Stimulated activated CD8-positive, alpha-beta memory T cell treated with anti-CD3 and anti-CD28 coated beads, Interleukin-15, amount 100 ng/mL, for 48 hours (primary cell): Measurements from ENCODE around the gene INPP4B.
"Not testable (repeated sequence)": the region's sequence is repeated elsewhere in the genome, so short reads cannot be mapped to it uniquely, and the experiment has no call there.

Experiments used
- DNase-seq, 2 donors: peaks; one replicate each; pipeline ENCODE4 v3.0.0-alpha.2; 2020; ENCODE audit warnings: low read depth in 2 of 2

The INPP4B gene

DNA sequence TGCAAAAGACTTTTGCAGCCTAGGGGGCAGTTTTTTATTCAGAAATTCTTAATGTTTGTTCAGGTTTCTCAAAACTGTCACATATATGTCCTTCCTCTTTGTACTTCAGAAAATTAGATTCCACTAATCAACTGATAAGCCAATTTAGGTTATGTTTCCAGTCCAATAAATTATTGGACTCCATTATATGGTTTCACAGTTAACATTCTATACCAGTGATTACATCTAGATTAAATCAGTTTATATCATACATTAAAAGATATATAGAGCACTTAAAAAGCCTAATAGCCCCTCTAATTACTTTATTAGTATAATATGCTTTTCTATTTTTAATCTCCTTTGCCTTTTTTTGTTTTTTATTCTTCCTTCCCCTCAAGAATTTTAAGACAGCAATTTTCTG lies 434.1 kb downstream of the INPP4B start:
- no peak for DNase-seq

DNA sequence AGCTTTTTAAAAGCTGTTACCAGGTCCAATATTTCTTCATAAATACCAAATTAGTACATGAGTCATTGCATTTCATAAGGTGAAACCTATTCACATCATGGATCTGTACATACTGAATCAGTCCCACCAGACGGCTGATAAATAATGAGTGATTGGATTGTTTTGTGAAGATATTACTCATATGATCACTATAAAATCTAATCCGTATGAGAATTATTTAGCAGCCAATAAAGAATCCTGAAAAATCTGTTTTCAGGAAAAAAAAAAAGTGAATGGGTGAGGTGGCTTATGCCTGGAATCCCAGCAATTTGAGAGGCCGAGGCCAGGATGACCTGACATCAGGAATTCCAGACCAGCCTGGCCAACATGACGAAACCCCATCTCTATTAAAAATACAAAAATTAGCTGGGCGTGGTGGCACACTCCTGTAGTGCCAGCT lies 438.1 kb downstream of the INPP4B start:
- DNase-seq = no peak

DNA sequence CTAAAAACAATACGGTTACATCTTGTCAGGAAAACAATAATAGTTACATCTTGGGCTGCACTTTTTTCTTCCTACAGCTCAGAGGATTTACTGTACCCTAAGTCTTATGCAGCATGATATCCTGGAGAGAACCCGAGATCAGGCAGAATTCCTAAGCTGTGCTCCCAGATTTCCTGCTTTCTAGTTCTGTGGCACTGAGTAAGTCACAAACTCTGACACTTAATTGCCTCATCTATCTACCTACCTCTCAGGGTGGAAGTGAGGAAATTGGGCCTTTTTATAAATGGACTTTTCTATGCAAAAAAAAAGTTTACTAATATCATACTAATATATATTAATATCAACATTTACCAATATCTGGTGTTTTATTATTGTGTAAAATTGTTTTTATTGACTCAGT lies 438.5 kb downstream of the INPP4B start:
- no peak for DNase-seq

GRCh38 chr4:142406917-142407501 lies 439.1 kb downstream of the INPP4B start:
- no peak for DNase-seq

DNA sequence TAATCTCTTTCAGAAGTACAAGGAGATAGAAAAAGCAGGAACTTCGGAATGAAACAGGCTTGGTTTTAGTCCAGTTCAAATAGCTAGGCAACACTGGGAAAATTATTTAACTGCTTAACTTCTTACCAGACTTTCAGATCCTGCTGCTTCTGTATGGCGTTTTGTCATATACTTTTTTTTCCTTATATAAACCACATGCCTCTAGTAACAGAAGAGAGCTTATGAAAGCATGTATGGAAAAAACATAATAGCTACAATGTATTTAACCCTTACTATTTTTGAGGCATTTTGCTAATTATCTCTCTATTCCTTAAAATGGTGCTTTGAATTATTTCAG lies 439.6 kb downstream of the INPP4B start:
- DNase-seq = no peak

- no peak for DNase-seq
These were observed 440.2 kb downstream of the INPP4B start for GRCh38 chr4:142405695-142406498.

DNA sequence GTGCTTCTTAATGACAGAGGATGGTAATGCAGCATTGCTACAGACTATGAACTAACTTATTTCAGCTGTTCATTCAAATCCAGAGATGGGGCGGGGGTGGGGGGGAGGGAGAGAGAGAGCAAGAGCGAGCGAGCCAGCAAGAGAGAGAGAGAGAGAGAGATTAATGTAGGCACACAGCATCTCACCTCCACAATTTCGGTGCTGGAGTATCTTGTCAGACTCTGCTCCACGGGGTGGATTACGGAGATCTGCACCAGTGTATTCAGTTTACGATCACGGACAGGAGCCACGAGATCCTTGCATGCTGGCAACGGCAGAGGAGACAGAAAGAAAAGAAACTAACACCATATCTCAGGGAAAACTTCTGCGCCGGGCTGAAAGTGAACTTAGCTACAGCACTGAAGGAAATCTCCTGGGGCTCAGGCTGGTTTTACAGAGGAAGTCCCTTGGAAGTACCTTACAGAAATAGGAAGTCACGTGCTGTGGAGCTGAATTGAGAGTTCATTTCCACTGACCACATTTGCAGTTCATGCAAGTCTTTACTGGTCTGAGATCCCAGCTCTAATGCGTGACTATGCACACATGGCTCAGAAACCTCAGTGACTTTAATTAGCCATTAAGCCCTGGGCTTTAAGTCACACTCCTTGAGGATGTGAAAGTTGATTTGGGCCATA lies 440.9 kb downstream of the INPP4B start:
- peak; percentile 24 to 37 for DNase-seq

DNA sequence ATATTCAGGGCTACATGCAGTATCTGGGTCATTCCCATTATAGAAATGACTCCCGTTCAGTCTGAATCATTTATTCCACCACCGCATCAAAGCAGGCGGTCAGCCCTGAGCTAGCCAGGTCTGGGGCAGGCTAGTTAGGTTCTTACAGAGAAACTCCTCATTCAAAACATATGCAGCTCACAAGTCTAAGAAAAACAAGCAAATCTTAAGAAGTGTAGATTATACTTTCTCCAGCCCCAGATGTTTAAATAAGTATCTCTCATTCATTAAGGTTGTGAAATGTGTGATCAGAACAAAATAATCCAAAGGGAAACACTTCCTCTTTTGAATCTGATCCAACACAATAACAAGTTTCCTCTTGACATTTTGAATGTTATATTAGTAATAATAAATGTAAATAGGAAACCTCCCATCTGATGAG lies 441.9 kb downstream of the INPP4B start:
- peak; percentile 45 to 57 for DNase-seq

DNA sequence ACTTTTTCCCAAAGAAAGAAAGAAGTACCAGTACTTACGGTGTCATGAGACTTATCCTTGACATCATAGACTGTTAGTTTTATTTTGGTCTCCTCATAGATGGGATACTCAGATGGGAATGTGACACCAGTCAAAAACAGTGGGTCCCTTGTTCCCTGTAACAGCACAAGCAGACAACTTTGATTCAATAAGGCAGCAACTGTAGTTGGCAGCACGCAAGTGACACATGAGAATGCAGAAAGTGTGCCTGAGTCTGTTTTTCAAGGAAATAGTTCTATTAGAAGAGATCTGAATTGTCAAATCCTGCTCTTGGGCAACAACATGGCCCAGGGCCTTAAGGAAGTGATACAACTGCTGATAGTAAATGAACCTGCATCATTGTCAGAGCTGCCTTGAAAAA lies 443.2 kb downstream of the INPP4B start:
- no peak for DNase-seq

DNA sequence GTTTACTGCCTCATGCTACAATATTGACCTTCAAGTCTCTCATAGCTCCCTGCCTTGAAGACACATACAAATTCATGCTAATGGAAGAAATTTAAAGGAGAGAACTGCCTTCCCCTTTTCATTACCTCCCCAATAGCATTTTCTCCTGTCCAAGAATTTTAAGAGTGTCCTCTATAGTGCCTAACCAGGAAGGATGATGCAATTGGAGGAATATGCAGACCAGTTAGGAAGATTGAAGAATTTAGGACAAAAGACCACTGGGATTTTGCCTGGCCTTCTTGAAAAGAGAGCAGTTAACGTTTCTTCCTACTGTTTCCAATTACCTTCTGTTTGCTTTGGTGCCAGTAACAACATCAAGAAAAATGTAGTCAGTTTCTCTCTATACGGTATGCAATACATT lies 443.9 kb downstream of the INPP4B start:
- no peak for DNase-seq

GRCh38 chr4:142397364-142397991 lies 448.6 kb downstream of the INPP4B start:
- not testable (repeated sequence) for DNase-seq

GRCh38 chr4:142396279-142396678 lies 449.8 kb downstream of the INPP4B start:
- DNase-seq = no peak

GRCh38 chr4:142393127-142393526 lies 453.0 kb downstream of the INPP4B start:
- no peak for DNase-seq

GRCh38 chr4:142386856-142387255 lies 459.2 kb downstream of the INPP4B start:
- DNase-seq = no peak

DNA sequence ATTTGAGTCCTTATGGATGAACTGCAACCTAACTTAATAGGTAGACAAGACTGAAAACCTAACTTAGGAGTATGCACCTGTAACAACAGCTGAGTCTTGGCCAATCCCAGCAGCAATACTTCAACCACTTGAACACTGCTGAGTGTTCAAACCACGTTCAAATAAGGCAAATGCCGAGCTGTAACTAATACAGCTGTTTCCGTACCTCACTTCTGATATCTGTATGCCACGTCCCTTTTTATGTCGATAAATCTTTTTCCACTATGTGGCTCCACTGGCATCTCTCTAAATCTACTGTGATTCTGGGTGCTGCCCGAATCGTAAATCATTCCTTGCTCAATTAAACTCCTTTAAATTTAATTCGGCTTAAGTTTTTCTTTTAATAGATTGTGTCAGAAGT lies 459.7 kb downstream of the INPP4B start:
- no peak for DNase-seq

- DNase-seq = no peak
These were observed 462.2 kb downstream of the INPP4B start for GRCh38 chr4:142383800-142384470.

GRCh38 chr4:142383354-142383753 lies 462.7 kb downstream of the INPP4B start:
- DNase-seq = no peak

- DNase-seq = no peak
These were observed 466.0 kb downstream of the INPP4B start for GRCh38 chr4:142380052-142380602.

DNA sequence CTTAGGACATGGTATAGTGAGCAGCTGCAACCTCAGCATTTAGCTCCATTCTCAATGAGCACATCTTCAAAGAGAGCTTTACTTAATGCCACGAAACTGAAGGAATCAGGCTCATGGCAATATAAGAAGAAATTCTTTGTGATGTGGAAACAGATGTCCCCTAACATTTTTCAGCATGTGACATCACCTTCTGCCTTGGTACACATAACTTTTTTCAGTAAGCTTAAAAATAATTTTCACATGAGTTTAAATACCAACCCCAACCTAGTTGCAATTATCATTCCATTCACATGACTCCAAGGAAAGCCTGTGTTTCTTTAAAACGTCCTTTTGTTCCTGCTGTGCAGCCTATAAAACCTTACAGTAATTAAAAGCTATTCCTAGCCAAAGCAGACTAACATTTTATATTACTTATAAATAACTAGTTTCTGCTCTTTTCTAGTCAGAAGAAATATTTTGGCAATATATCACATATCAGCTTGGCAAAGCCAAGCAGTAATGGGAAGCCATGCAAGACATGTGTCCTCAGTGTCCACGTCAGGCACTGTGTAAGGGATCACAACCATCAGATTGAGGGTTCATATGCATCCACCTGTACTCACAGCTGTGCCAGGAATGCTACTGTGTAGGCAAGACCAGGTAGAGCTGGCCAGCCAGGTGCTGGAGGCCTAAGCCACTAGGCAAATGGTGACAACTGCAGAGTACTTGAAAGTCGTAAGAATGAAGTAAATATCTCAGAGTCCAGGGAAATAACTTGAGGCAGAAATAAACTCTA lies 466.6 kb downstream of the INPP4B start:
- no peak for DNase-seq

DNA sequence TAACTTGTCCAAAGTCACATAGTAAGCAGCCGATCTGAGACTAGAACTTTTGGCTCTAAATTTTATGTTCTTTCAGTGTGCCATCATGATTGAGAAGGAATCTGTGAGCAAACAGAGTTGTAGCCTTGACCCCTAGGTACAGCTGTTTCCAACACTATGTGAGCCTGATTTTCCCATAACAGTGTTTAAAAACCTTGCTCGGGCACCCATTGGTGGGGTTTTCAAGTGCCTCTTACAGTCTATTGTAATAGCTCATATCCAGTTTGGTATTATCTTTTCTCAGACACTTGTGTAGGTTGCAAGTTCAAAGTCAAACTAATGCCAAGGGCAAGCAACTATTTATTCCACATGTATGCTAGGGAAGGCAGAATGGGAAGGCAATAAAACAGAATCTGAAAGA lies 467.9 kb downstream of the INPP4B start:
- DNase-seq = no peak
